ENCODE measurements around the gene EEF1AKMT3. TPM values are rescaled to one million over a fixed set of nuclear protein-coding genes. Genes with fewer than 3 reads are reported as not detected.

EEF1AKMT3 gene
- total RNA-seq, 2 donors from 2014 or later, result 4.0 to 6.6 TPM

DNA sequence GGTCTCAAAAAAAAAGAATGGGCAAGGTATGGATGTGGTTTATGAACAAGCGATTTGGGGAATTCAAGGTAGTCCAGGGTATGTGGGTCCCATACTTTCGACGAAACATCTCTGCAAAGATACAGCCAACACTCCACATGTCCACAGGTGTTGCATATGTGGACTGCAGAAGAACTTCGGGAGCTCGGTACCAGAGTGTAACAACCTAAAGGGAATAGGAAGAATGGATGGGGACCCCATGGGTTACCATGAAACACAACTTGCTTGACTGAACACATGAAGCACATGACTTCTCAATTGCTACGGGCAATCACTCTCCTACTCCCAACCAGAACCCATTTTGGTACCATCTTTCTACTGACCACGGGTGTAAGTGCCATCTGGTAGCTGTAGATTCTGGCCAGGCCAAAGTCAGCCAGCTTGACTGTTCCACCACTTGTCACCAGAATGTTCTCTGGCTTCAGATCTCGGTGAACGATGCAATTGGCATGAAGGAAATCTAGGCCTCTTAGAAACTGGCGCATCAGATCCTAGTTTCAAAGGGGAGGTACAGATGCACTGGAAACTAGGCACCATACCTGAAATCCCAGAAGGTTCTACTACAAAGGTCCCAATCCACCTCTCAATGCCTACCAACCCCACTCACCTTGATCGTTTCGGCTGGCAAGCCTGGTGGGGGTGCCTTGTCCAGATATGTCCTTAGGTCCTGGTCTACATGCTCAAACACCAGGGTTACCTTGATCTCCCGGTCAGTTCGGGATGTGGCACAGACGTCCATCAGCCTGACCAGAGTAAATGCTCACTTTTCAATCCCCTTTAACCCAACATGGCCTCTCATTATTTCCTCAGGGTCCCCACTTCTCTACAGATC, 21.6 kb upstream of the EEF1AKMT3 start:
- H3K4me3 Mint-ChIP-seq, result peak overlapping the region; percentile 94
- ATAC-seq, result no peak
- H3K9me3 ChIP-seq (ENCODE audit: control insufficient read depth, low read length, poor library complexity, severe bottlenecking), result no peaks in the 10 kb centered on the region
- no peaks in the 10 kb centered on the region for H3K27me3 Mint-ChIP-seq
- peak overlapping the region; percentile 96 for H3K27ac Mint-ChIP-seq
- DNase-seq, result no peak
- H3K36me3 Mint-ChIP-seq (ENCODE audit: low read depth), result no peaks in the 10 kb centered on the region
- peaks cover 48% of the 10 kb centered on the region for H3K4me1 Mint-ChIP-seq

DNA sequence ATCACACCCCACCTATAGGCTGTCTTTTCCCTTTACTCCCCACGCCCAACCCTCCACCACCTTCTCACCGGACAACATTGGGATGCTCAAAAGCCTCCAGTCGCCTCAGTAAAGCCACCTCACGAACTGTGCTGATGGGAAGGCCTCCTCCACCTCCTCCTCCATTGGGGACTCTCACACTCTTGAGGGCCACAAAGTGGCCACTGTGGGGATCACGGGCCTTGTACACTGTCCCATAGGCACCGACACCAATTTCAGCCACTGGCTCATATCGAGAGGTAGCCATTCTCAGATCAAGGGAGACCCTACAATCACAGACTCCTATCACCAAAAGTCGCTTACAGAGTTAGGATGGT, 21.0 kb upstream of the EEF1AKMT3 start:
- H3K27me3 Mint-ChIP-seq, result no peaks in the 10 kb centered on the region
- H3K9me3 ChIP-seq (ENCODE audit: control insufficient read depth, low read length, poor library complexity, severe bottlenecking), result no peaks in the 10 kb centered on the region
- DNase-seq (no peak), ATAC-seq (no peak)
- no peaks in the 10 kb centered on the region for H3K36me3 Mint-ChIP-seq (ENCODE audit: low read depth)
- H3K4me1 Mint-ChIP-seq, result peaks cover 46% of the 10 kb centered on the region
- peak overlapping the region; percentile 96 for H3K27ac Mint-ChIP-seq
- peak overlapping the region; percentile 94 for H3K4me3 Mint-ChIP-seq

DNA sequence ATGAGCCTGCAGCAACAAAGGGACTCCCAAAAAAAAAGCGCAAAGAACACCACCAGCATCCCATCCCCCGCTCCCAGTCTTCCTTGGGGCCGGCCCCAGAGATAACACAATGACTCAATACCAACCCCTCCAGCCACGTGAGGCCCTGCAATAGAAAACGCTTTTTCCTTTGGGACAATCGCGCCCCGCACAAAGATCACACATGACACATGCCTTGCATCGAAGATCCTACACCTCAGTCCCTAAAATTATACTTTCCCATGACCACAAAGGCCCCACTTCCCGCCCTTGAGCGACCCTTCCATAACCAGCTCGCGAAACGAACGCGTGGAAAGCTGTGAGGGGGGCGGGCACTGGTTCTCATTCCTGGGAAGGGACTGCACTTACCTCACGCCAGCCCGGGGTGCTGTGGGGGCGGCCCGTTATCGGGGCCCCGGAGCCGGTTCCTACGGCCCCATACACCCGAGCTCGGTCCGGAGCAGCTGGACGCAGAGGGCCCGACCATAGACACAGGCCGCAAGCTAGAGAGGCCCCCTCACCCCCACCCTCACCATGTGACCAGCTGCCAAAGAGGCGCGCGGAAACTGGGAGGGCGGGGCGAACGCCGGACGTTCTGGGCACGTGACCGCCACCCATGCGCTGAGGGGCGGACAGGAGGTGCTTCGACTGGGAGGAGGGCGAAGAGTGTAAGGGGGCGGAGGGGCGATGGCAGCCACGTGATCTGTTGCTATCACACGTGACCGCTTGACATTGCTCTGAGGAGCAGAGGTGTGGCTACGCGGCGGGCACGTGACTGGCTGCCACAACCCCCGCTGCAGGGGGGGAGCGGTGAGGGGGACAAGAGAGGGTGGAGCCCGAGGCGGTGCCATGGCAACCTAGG, 20.4 kb upstream of the EEF1AKMT3 start, which contains the start of gene CDK4:
CDK4 (minus strand) TSS at position 523 of the 880 bp plus-strand sequence. CDS start 593 bp downstream, outside the sequence.
- peak within 1 kb of the TSS; percentile 94 for H3K4me3 Mint-ChIP-seq
- no peaks in the 10 kb centered on the region for H3K36me3 Mint-ChIP-seq (ENCODE audit: low read depth)
- H3K27me3 Mint-ChIP-seq, result no peaks in the 10 kb centered on the region
- H3K27ac Mint-ChIP-seq, result peak within 1 kb of the TSS; percentile 96
- peak; percentile 97 to 99 (median 98) for DNase-seq
- peaks cover 49% of the 10 kb centered on the region for H3K4me1 Mint-ChIP-seq
- peak; percentile 81 for ATAC-seq
- no peaks in the 10 kb centered on the region for H3K9me3 ChIP-seq (ENCODE audit: control insufficient read depth, low read length, poor library complexity, severe bottlenecking)

DNA sequence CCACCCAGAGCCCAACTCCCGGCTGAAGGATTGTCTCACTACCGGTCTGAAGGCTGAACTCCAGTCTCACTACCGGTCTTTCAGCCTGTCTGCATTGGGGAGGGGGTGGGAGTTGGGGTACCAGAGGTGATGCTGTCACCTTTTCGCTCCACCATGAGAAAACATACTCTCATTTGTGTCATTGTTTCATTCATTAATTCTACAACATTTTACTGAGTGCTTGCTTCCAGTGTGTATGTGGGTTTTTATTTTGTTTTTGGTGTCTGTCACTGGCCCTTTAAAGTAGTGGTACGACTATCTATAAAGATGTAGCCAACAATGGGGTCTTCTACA, 19.8 kb upstream of the EEF1AKMT3 start:
- no peak for ATAC-seq
- no peaks in the 10 kb centered on the region for H3K9me3 ChIP-seq (ENCODE audit: control insufficient read depth, low read length, poor library complexity, severe bottlenecking)
- peak overlapping the region; percentile 94 for H3K4me3 Mint-ChIP-seq
- no peaks in the 10 kb centered on the region for H3K36me3 Mint-ChIP-seq (ENCODE audit: low read depth)
- no peaks in the 10 kb centered on the region for H3K27me3 Mint-ChIP-seq
- H3K27ac Mint-ChIP-seq, result peak overlapping the region; percentile 96
- H3K4me1 Mint-ChIP-seq, result peaks cover 50% of the 10 kb centered on the region
- DNase-seq, result no peak

DNA sequence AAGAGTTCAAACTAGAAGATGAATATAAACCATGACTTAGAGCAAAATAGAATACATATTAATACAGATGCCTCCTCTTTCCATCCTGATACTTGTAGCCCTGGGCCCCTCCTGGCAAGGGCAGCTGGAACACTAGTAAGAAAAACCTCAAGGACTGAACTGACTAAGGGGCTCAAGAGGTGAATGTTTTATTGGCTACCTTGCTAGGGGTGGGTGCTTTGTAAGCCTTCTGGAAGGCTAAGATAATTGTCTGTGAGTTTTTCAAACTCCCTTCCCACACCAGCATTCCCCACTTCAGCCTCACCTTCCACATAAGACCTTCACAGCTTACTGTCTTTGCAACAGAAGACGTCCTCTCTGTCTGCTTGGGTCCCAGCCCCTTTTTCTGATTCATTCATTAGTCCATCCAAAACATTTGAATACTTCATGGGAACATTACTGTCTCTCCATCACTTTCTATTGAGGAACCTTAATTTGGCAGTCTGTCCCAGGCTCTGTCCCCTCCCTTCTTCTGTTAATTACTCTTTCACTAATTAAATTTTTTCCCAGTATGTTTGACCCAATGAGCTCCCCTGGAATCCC, 18.6 kb upstream of the EEF1AKMT3 start:
- Mint-ChIP-seq H3K4me1 (peaks cover 53% of the 10 kb centered on the region), H3K27ac (peak overlapping the region; percentile 96), H3K4me3 (peak overlapping the region; percentile 93), H3K36me3 (ENCODE audit: low read depth) (no peaks in the 10 kb centered on the region), H3K27me3 (no peaks in the 10 kb centered on the region)
- ATAC-seq (no peak), DNase-seq (no peak)
- no peaks in the 10 kb centered on the region for H3K9me3 ChIP-seq (ENCODE audit: control insufficient read depth, low read length, poor library complexity, severe bottlenecking)

DNA sequence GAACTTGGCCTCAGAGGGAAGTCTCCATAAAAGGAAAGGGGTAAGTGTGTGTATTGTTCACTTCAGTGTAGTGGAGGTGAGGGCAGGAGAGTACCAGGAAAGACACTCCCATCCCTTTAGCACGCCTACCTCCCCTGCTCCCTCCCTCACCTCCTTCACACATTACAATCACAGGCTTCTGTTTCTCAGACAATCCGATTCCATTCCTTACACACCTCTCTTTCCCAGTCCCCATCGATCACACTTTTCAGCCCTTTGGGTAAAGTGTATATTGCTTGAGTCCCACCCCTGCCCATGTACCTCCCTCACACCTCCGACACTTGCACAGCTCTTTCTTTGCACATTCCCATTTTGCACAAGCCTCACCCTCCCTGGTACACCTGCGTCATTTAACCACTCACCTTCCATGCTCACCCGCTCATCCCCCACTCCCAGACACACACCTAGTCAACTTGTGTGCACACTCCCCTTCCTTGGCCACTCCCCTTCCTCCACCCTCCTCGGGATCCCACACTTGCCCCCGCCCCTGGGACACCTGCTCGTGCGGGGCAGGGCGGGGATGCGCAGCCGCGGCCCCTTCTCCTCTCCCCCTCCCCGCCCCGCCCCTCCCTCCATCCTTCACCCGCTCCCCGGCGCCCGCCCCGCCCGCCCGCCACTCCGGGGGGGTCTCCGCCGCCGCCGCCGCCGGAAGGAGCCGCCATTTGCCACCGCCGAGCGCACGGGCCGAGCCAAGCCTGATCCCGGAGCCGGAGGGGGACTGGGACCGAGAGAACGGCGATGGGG, 17.8 kb upstream of the EEF1AKMT3 start, which contains the start of gene MARCHF9:
MARCHF9 (plus strand) TSS at position 693 of the 783 bp plus-strand sequence. CDS start 426 bp downstream, outside the sequence.
- no peaks in the 10 kb centered on the region for H3K9me3 ChIP-seq (ENCODE audit: control insufficient read depth, low read length, poor library complexity, severe bottlenecking)
- Mint-ChIP-seq H3K27me3 (no peaks in the 10 kb centered on the region), H3K4me1 (peaks cover 57% of the 10 kb centered on the region), H3K27ac (peak within 1 kb of the TSS; percentile 96), H3K4me3 (peak within 1 kb of the TSS; percentile 93), H3K36me3 (ENCODE audit: low read depth) (no peaks in the 10 kb centered on the region)
- peak; percentile 58 for ATAC-seq
- peak; percentile 79 to 88 (median 85) for DNase-seq

DNA sequence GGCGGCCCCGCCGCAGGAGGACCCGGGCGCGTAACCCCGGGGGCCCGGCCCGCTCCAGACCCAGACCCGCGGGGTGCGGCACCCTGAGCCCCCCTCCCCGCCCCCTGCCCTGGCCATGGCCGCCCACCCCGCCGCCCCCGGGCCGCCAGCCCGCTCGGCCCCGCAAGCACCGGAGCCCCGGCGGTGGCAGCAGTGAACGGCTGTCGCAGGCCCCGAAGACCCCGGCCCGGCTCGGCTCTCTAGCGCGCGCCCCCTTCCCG, 17.3 kb upstream of the EEF1AKMT3 start:
- Mint-ChIP-seq H3K4me3 (peak overlapping the region; percentile 93), H3K36me3 (ENCODE audit: low read depth) (no peaks in the 10 kb centered on the region), H3K27ac (peak overlapping the region; percentile 96), H3K27me3 (no peaks in the 10 kb centered on the region), H3K4me1 (peaks cover 59% of the 10 kb centered on the region)
- no peak for ATAC-seq
- no peak for DNase-seq
- H3K9me3 ChIP-seq (ENCODE audit: control insufficient read depth, low read length, poor library complexity, severe bottlenecking), result no peaks in the 10 kb centered on the region

DNA sequence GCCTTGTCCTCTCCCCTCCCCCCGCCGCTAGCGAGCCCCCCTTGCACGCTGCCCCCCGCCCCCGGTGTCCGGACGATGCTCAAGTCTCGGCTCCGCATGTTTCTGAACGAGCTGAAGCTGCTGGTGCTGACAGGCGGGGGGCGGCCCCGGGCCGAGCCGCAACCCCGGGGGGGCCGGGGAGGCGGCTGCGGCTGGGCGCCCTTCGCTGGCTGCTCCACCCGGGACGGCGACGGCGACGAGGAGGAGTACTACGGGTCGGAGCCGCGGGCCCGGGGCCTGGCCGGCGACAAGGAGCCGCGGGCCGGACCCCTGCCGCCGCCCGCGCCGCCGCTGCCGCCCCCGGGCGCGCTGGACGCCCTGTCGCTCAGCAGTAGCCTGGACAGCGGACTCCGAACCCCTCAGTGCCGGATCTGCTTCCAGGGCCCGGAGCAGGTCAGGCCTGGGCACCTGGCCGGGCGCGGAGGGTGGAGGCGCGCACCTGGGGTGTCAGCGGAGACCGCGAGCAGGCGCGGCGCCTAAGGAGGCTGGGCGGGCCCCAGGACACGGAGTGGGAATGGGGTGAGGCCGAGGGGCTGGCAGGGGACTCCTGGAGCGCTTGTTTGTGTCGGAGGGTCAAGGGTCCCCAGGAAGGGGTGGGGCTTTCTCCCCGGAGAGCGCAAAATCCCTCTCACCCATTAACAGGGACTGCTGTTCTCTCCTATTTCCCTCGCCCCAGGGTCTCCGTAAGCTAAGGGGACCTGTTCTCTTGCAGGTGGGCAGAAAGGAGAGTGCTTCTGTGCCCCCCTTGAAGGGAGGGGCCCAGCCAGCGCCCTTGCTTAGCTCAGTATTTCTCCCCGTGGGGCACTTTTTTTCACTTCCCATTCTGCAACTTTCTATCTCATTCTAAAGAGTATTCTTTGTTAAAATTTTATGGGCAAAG, 16.7 kb upstream of the EEF1AKMT3 start:
- no peaks in the 10 kb centered on the region for H3K9me3 ChIP-seq (ENCODE audit: control insufficient read depth, low read length, poor library complexity, severe bottlenecking)
- ATAC-seq (no peak), DNase-seq (peak; percentile 45 to 48 (median 48))
- no peaks in the 10 kb centered on the region for H3K27me3 Mint-ChIP-seq
- no peaks in the 10 kb centered on the region for H3K36me3 Mint-ChIP-seq (ENCODE audit: low read depth)
- H3K4me3 Mint-ChIP-seq, result peak overlapping the region; percentile 92
- peaks cover 60% of the 10 kb centered on the region for H3K4me1 Mint-ChIP-seq
- peak overlapping the region; percentile 87 for H3K27ac Mint-ChIP-seq

DNA sequence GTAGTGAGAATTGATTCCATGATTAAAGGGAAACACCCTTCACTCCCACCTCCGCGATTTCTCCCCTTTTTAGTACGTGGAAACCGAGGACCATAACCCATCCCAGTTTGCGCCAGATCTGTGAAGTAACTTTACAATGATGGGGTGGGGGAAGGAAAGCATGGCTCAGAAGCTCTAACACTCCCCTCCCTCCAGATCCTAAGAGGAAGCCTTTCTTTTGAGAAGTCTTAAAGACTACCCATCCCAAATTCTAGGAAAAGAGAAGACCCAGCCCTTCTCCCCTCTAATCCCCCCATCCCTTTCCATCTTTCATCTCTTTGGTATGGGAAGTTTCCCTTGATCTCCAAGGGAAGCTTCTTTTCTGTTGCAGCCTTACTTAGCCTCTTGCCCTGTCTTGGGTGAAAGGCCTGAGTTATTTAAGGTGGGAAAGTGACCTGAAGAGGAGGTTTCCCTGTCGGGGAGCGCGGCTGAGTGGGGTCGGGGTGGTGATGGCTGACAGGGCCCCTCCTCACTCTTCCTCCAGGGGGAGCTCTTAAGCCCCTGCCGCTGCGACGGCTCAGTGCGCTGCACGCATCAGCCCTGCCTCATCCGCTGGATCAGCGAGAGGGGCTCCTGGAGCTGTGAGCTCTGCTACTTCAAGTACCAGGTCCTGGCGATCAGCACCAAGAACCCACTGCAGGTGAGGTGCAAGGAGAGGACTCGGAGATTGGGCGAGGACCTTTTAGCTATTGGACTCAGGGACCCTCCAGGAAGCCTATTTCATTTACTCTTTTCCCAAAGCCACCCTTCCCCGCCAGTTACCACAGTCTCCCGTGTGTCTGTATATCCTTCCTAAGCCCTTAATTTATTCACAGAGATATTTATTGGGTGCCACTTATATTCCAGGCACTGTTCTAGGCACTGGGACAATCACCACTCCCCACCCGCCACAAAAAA, 15.7 kb upstream of the EEF1AKMT3 start:
- no peaks in the 10 kb centered on the region for H3K9me3 ChIP-seq (ENCODE audit: control insufficient read depth, low read length, poor library complexity, severe bottlenecking)
- Mint-ChIP-seq H3K27me3 (no peaks in the 10 kb centered on the region), H3K4me3 (peak overlapping the region; percentile 92), H3K36me3 (ENCODE audit: low read depth) (no peaks in the 10 kb centered on the region), H3K27ac (peak overlapping the region; percentile 87), H3K4me1 (peaks cover 58% of the 10 kb centered on the region)
- peak; percentile 18 for ATAC-seq
- DNase-seq, result peak; percentile 55 to 67 (median 61)

DNA sequence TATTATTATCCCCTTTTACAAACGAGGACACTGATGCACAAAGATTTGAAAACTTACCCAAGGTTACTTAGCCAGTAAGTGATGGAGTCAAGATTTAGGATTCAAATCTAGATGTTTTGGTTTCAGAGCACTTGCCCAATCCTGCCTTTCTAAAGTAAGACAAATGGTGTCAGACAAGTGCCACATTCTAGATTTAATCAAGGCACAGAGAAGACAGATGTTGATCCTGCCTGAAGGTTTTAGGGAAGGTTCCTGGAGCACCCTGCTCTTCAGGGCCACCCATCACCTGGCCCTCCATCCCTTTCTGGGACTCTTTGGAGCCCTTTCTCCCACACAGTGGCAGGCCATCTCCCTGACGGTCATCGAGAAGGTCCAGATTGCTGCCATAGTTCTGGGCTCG, 14.6 kb upstream of the EEF1AKMT3 start:
- no peaks in the 10 kb centered on the region for H3K36me3 Mint-ChIP-seq (ENCODE audit: low read depth)
- H3K9me3 ChIP-seq (ENCODE audit: control insufficient read depth, low read length, poor library complexity, severe bottlenecking), result no peaks in the 10 kb centered on the region
- DNase-seq (no peak), ATAC-seq (no peak)
- no peaks in the 10 kb centered on the region for H3K27me3 Mint-ChIP-seq
- H3K4me1 Mint-ChIP-seq, result peaks cover 47% of the 10 kb centered on the region
- peak overlapping the region; percentile 15 for H3K4me3 Mint-ChIP-seq
- H3K27ac Mint-ChIP-seq, result peak overlapping the region; percentile 71
